Stimulated activated naive B cell treated with anti-CD40 and anti-IgM and Interleukin-4, amounts not matched to agents 10 μg/mL and 1 μg/mL and 100 μg/mL, for 72 hours (primary cell): ENCODE results near the gene ZDHHC17.
"Not testable (repeated sequence)": the region's sequence is repeated elsewhere in the genome, so short reads cannot be mapped to it uniquely, and the experiment has no call there.

Experiments used
- ATAC-seq, 2 donors: fragments of 150-1000 bp; cut with Tn5 transposase; replicated peaks; 2 replicates each; pipeline ENCODE4 v1.10.0; 2021; ENCODE audit warnings: moderate library complexity in 1 of 2
- DNase-seq: peaks from one replicate; pipeline ENCODE4 v3.0.0; 2021
- H3K27ac Mint-ChIP-seq: one replicate; pipeline ENCODE4 v1.8.0; 2022; ENCODE audit warnings: mild to moderate bottlenecking, mixed read lengths
- H3K27me3 Mint-ChIP-seq, 2 donors: one replicate each; pipeline ENCODE4 v1.8.0; 2022; ENCODE audit warnings: mixed read lengths in 2 of 2
- H3K36me3 Mint-ChIP-seq, 2 donors: one replicate each; pipeline ENCODE4 v1.8.0; 2022; ENCODE audit warnings: mixed read lengths in 2 of 2, mild to moderate bottlenecking in 1 of 2
- H3K4me1 Mint-ChIP-seq, 2 donors: one replicate each; pipeline ENCODE4 v1.8.0; 2022; ENCODE audit warnings: mixed read lengths in 2 of 2, mild to moderate bottlenecking in 1 of 2
- H3K4me3 Mint-ChIP-seq, 2 donors: one replicate each; pipeline ENCODE4 v1.8.0; 2022; ENCODE audit warnings: mild to moderate bottlenecking in 2 of 2, mixed read lengths in 2 of 2, moderate library complexity in 1 of 2
- H3K9me3 Mint-ChIP-seq, 2 donors: one replicate each; pipeline ENCODE4 v1.8.0; 2022; ENCODE audit warnings: mixed read lengths in 2 of 2, mild to moderate bottlenecking in 1 of 2

Gene ZDHHC17

DNA sequence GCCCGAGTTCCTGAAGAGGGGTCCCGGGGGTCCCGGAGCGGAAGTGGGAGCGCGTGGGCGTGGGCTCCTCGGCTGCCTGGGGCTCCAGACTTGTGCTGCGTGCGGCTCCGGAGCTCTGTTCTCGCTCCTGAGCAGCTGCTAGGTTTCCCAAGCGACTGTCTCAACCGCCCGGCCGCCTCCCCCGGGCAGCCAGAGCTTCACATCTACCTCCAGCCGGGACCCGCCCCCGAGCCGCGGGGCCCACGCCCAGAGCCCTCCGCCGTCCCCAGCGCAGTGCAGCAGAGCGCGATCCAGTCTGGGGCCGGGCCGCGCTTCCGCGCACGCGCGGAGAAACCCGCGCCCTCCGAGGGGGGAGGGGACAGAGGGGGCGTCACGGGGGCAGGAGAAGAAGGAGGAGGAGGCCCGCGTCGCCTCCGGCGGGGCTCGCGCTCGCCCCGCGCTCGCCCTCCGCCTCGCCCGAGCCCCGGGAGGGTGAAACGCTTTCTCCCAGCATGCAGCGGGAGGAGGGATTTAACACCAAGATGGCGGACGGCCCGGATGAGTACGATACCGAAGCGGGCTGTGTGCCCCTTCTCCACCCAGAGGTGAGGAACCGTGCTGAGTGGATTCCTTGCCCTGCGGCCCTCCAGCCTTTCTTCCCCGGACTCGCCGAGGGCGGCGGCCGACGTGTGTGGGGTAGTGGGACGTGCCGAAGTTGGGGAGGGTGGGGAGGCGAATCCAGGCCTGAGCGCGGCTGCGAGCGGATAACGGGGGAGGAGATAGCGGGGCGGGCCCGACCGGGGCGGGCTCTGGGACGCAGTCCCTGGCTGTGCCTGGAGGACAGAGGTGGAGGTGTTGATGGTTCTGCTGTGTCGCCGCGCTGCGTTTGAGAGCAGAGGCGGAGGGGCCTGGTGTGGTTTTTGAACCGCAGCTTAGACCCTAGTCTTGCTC, at the start of gene ZDHHC17:
Gene ZDHHC17 (plus strand): TSS at position 370 of the 930 bp plus-strand sequence. CDS start 122 bp downstream, at position 492.
- peak within 1 kb of the TSS; percentile 99 for H3K27ac Mint-ChIP-seq
- peaks cover 21 to 49% of the 10 kb centered on the region in 2 donors for H3K4me1 Mint-ChIP-seq

DNA sequence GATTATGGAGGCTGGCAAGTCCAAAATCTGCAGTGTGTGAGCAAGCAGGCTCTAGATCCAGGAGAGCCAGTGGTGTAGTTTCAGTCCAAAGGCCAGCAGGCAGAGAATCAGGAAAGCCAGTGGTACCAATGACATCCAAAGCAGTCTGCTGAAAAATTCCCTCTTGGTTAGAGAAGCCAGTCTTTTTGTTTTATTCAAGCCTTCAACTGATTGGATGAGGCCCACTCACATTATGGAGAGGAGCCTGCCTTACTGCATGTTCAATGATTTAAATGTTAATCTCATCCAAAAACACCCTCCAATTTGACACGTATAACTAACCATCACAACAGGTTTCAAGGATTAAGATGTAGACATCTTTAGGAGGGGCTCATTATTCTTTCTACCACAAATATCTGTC, 49.5 kb upstream of the ZDHHC17 start:
- no peak for ATAC-seq
- no peaks in the 10 kb centered on the region for H3K4me1 Mint-ChIP-seq
- H3K27ac Mint-ChIP-seq, result no peak overlapping the region
- H3K27me3 Mint-ChIP-seq, result peaks cover 0 to 2% of the 10 kb centered on the region in 2 donors
- no peaks in the 10 kb centered on the region for H3K9me3 Mint-ChIP-seq
- H3K4me3 Mint-ChIP-seq, result no peak overlapping the region
- no peaks in the 10 kb centered on the region for H3K36me3 Mint-ChIP-seq
- no peak for DNase-seq

More for the DNA sequence above, at the start of gene ZDHHC17:
- Mint-ChIP-seq H3K4me3 (peak within 1 kb of the TSS; percentile 96 to 99), H3K27me3 (no peaks in the 10 kb centered on the region), H3K9me3 (no peaks in the 10 kb centered on the region), H3K36me3 (no peaks in the 10 kb centered on the region)
- ATAC-seq (peak; percentile 91), DNase-seq (peak; percentile 93)

- Mint-ChIP-seq H3K36me3 (no peaks in the 10 kb centered on the region), H3K27me3 (peaks cover 0 to 7% of the 10 kb centered on the region in 2 donors), H3K9me3 (no peaks in the 10 kb centered on the region), H3K27ac (no peak overlapping the region), H3K4me1 (no peaks in the 10 kb centered on the region), H3K4me3 (no peak overlapping the region)
- ATAC-seq (no peak), DNase-seq (no peak)
Observed at GRCh38 chr12:76714861-76715260, 49.1 kb upstream of the ZDHHC17 start.

- Mint-ChIP-seq H3K4me3 (no peak overlapping the region), H3K27ac (no peak overlapping the region), H3K4me1 (no peaks in the 10 kb centered on the region), H3K36me3 (no peaks in the 10 kb centered on the region), H3K9me3 (no peaks in the 10 kb centered on the region), H3K27me3 (peaks cover 0 to 12% of the 10 kb centered on the region in 2 donors)
- no peak for ATAC-seq
- no peak for DNase-seq
Observed at GRCh38 chr12:76715332-76715731, 48.6 kb upstream of the ZDHHC17 start.

DNA sequence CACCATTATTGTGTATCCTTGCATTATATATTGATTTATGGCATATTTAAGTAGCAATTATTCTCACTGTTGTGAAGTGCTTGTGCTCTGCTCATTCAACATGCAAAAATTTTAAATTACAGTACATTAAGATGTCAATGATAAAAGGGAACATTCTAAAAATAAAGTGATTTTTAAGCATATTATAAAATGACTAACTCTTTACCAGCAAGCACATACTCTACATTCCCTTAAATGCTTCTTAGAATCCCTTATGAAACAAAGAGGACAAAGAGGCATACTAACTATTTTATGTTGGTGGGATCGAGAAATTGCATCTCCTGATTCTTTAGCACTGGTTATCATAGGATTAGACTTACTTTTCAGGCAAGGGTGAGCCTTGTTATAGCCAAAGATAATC, 46.6 kb upstream of the ZDHHC17 start:
- H3K4me1 Mint-ChIP-seq, result no peaks in the 10 kb centered on the region
- H3K9me3 Mint-ChIP-seq, result no peaks in the 10 kb centered on the region
- ATAC-seq (no peak), DNase-seq (no peak)
- H3K27ac Mint-ChIP-seq, result no peak overlapping the region
- H3K4me3 Mint-ChIP-seq, result no peak overlapping the region
- peaks cover 0 to 13% of the 10 kb centered on the region in 2 donors for H3K27me3 Mint-ChIP-seq
- no peaks in the 10 kb centered on the region for H3K36me3 Mint-ChIP-seq

- DNase-seq (no peak), ATAC-seq (no peak)
- no peaks in the 10 kb centered on the region for H3K36me3 Mint-ChIP-seq
- no peaks in the 10 kb centered on the region for H3K9me3 Mint-ChIP-seq
- no peaks in the 10 kb centered on the region for H3K4me1 Mint-ChIP-seq
- no peak overlapping the region for H3K27ac Mint-ChIP-seq
- peaks cover 0 to 13% of the 10 kb centered on the region in 2 donors for H3K27me3 Mint-ChIP-seq
- no peak overlapping the region for H3K4me3 Mint-ChIP-seq
Observed at GRCh38 chr12:76719171-76720041, 44.5 kb upstream of the ZDHHC17 start.

- ATAC-seq (no peak), DNase-seq (no peak)
- Mint-ChIP-seq H3K4me1 (no peaks in the 10 kb centered on the region), H3K27me3 (peaks cover 0 to 13% of the 10 kb centered on the region in 2 donors), H3K27ac (no peak overlapping the region), H3K4me3 (no peak overlapping the region), H3K9me3 (no peaks in the 10 kb centered on the region), H3K36me3 (no peaks in the 10 kb centered on the region)
Observed at GRCh38 chr12:76720068-76720467, 43.8 kb upstream of the ZDHHC17 start.

DNA sequence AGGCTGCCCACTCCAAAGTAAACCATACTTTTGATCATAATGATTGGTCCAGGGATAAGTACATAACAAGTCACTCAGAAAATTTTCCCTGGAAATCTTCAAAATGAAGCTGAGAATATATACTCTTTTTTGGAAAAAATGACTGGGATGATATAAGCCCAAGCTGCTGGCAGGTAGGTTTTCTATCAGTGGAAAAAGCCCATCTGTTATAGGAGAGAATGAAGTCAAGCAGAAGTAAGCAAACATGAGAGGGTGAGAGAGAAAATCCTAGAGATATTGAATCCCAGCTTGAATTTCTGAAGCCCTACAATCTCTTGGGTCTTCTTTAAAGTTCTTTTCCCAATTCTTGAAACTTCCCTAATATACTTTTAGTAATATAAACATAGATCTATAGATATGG, 37.3 kb upstream of the ZDHHC17 start:
- no peaks in the 10 kb centered on the region for H3K27me3 Mint-ChIP-seq
- no peaks in the 10 kb centered on the region for H3K36me3 Mint-ChIP-seq
- H3K9me3 Mint-ChIP-seq, result no peaks in the 10 kb centered on the region
- DNase-seq (no peak), ATAC-seq (no peak)
- H3K4me1 Mint-ChIP-seq, result no peaks in the 10 kb centered on the region
- H3K27ac Mint-ChIP-seq, result no peak overlapping the region
- no peak overlapping the region for H3K4me3 Mint-ChIP-seq

GRCh38 chr12:76732188-76732587, 31.7 kb upstream of the ZDHHC17 start:
- H3K36me3 Mint-ChIP-seq, DNase-seq, H3K4me1 Mint-ChIP-seq, H3K4me3 Mint-ChIP-seq, ATAC-seq, H3K27ac Mint-ChIP-seq: not testable (repeated sequence)
- Mint-ChIP-seq H3K27me3 (peaks cover 8 to 15% of the 10 kb centered on the region in 2 donors), H3K9me3 (peaks cover 15 to 21% of the 10 kb centered on the region in 2 donors)

- H3K27ac Mint-ChIP-seq, DNase-seq, H3K4me1 Mint-ChIP-seq, ATAC-seq, H3K4me3 Mint-ChIP-seq: not testable (repeated sequence)
- peaks cover 5 to 23% of the 10 kb centered on the region in 2 donors for H3K36me3 Mint-ChIP-seq
- H3K27me3 Mint-ChIP-seq, result peaks cover 21 to 31% of the 10 kb centered on the region in 2 donors
- H3K9me3 Mint-ChIP-seq, result peaks cover 26 to 34% of the 10 kb centered on the region in 2 donors
Observed at GRCh38 chr12:76737689-76738088, 26.2 kb upstream of the ZDHHC17 start.

DNA sequence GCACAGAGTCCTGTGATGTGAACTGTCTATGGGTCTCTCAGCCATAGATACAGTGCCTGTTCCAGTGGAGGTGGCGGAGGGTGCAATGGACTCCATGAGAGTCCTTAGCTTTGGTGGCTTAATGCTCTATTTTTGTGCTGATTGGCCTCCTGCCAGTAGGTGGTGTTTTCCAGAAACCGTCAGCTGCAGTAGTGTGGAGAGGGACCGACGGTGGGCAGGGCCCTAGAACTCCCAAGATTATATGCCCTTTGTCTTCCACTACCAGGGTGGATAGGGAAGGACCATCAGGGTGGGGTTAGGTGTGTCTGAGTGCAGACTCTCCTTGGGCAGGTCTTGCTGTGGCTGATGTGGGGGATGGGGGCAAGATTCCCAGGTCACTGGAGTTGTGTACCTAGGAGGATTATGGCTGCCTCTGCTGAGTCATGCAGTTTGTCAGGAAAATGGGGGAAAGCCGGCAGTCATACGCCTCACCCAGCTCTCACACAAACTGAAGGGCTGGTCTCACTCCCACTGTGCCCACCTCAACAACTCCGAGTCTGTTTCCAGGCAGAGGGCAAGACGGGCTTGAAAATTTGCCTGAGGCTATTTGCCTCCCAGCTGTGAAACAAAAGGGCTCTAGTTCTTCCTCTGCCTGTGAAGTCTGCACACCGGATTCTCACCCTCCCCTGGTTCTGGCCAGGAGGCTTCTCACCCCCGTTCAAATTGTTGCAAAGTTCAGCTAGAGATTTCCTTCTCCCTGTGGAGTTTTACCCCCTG, 24.9 kb upstream of the ZDHHC17 start:
- H3K4me3 Mint-ChIP-seq, result no peak overlapping the region
- H3K9me3 Mint-ChIP-seq, result peaks cover 14 to 24% of the 10 kb centered on the region in 2 donors
- H3K27ac Mint-ChIP-seq, result no peak overlapping the region
- H3K4me1 Mint-ChIP-seq, result no peaks in the 10 kb centered on the region
- DNase-seq (no peak), ATAC-seq (no peak)
- peaks cover 21 to 35% of the 10 kb centered on the region in 2 donors for H3K27me3 Mint-ChIP-seq
- peaks cover 5 to 20% of the 10 kb centered on the region in 2 donors for H3K36me3 Mint-ChIP-seq

- H3K4me1 Mint-ChIP-seq, result no peaks in the 10 kb centered on the region
Observed at GRCh38 chr12:76739896-76740295, 24.0 kb upstream of the ZDHHC17 start.

GRCh38 chr12:76740501-76740900, 23.4 kb upstream of the ZDHHC17 start:
- ATAC-seq, result no peak
- H3K27me3 Mint-ChIP-seq, result peaks cover 13 to 30% of the 10 kb centered on the region in 2 donors
- no peak overlapping the region for H3K27ac Mint-ChIP-seq
- H3K9me3 Mint-ChIP-seq, result peaks cover 11 to 20% of the 10 kb centered on the region in 2 donors
- no peak overlapping the region for H3K4me3 Mint-ChIP-seq
- H3K4me1 Mint-ChIP-seq, result no peaks in the 10 kb centered on the region
- H3K36me3 Mint-ChIP-seq, result peaks cover 5 to 20% of the 10 kb centered on the region in 2 donors
- no peak for DNase-seq

More at GRCh38 chr12:76739896-76740295, 24.0 kb upstream of the ZDHHC17 start:
- no peak overlapping the region for H3K4me3 Mint-ChIP-seq
- H3K36me3 Mint-ChIP-seq, result peaks cover 5 to 20% of the 10 kb centered on the region in 2 donors
- no peak overlapping the region for H3K27ac Mint-ChIP-seq
- DNase-seq (no peak), ATAC-seq (no peak)
- peaks cover 18 to 33% of the 10 kb centered on the region in 2 donors for H3K27me3 Mint-ChIP-seq
- H3K9me3 Mint-ChIP-seq, result peaks cover 11 to 22% of the 10 kb centered on the region in 2 donors

DNA sequence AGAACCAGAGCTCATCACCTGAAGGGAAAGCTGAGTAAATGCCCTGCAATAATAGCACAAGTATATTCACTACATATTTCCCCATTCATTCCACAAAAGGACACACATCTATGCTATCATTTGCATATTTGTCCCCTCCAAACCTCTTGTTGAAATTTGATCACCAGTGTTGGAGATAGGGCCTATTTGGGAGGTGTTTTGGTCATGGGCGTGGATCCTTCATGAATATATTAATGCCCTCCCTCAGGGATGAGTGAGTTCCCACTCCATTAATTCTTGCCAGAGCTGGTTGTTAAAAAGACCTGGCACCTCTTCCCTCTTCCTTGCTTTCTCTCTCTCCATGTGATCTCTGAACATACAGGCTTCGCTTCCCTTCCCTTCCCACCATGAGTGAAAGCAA, 18.6 kb upstream of the ZDHHC17 start:
- Mint-ChIP-seq H3K9me3 (no peaks in the 10 kb centered on the region), H3K4me1 (no peaks in the 10 kb centered on the region), H3K27ac (no peak overlapping the region), H3K4me3 (no peak overlapping the region), H3K27me3 (peaks cover 0 to 22% of the 10 kb centered on the region in 2 donors), H3K36me3 (no peaks in the 10 kb centered on the region)
- no peak for ATAC-seq
- DNase-seq, result no peak
